ENCODE results near the gene LRRC51.
"Not testable (repeated sequence)": the region's sequence is repeated elsewhere in the genome, so short reads cannot be mapped to it uniquely, and the experiment has no call there.

Gene LRRC51

DNA sequence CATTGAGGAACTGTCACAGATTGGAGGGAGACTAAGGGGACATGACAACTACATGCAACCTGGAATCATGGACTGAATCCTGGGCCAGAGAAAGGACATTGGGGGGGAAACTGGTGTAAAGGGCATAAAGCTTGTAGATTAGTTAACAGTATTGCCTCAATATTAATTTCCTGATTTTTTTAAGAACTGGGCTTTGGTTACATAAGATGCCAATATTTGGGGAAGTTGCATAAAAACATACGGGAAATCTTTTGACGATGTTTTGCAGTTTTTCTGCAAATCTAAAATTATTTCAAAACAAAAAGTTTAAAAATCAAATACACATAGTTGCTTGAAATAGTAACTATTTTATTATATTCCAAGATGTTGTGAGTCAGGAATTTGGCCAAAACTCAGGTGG is 52.0 kb downstream of the LRRC51 start:
- no peak overlapping the region for H3K4me3 ChIP-seq (ENCODE audit: low read length)
- no peak overlapping the region for H3K9ac ChIP-seq (ENCODE audit: low read length)
- peaks cover 10% of the 10 kb centered on the region for H3K9me3 ChIP-seq (ENCODE audit: control insufficient read depth, low read depth, low read length)

DNA sequence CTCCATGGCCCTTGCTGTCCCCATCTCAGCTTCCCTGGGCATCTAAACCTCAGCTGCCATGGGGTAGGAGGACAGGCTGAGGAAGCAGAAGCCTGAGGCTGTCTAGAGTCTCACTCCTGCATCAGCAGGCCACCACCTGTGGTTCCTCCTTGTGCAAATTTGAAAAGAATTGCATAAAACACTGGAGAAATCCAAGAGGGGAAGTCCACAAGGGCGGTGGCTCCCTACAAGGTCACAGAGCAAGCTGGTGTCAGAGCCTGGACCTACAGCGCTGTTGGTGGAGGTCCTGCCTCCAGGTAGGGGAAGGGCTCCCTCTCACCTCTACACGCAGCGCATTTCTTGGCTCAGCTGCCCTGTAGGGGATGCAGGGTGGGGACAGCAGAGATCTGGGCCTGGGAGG is 54.8 kb downstream of the LRRC51 start, which contains the start of gene FOLR3:
FOLR3 (plus strand) TSS at position 253 of the 400 bp plus-strand sequence. CDS start 228 bp downstream, outside the sequence.
- not testable (repeated sequence) for H3K27ac ChIP-seq (ENCODE audit: low read length); H3K27me3 ChIP-seq (ENCODE audit: control insufficient read depth, insufficient read depth, low read length); H3K4me1 ChIP-seq (ENCODE audit: control insufficient read depth, low read depth, low read length)

More for the DNA sequence above, 52.0 kb downstream of the LRRC51 start:
- Histone ChIP-seq H3K27ac (ENCODE audit: low read length) (no peak overlapping the region), H3K4me1 (ENCODE audit: control insufficient read depth, low read depth, low read length) (no peaks in the 10 kb centered on the region), H3K27me3 (ENCODE audit: control insufficient read depth, insufficient read depth, low read length) (peaks cover 3% of the 10 kb centered on the region), H3K36me3 (ENCODE audit: control insufficient read depth, low read depth, low read length) (no peaks in the 10 kb centered on the region)

DNA sequence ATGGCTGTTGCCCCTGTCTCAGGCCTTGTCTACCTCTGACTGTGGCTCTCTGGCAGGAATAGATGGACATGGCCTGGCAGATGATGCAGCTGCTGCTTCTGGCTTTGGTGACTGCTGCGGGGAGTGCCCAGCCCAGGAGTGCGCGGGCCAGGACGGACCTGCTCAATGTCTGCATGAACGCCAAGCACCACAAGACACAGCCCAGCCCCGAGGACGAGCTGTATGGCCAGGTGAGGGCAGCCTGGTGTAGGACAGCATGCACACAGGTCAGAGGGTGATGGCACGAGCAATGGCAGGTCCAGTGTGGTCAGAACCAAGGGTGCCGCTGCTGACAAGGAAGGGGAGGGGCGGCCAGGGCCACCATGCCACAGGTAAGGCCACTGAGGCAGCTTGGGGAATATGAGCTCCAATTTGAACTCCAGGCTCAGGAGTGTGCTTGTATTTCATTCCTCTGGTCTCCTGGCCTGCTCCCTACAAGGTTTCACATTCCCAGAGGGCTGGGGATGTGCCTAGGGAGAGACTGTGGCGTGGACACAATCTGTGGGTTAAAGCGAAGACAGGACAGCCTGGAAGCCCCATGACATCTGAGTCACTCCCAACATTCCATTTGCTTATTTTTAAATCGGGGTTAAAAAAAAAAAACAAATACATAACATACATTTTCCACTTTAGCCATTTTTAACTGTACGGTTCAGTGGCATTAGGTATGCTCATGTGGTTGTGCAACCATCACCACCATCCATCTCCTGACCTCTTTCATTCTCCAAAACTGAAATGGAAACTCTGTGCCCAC is 55.4 kb downstream of the LRRC51 start:
- Histone ChIP-seq H3K36me3 (ENCODE audit: control insufficient read depth, low read depth, low read length) (no peaks in the 10 kb centered on the region), H3K4me1 (ENCODE audit: control insufficient read depth, low read depth, low read length) (peaks cover 3% of the 10 kb centered on the region), H3K9me3 (ENCODE audit: control insufficient read depth, low read depth, low read length) (no peaks in the 10 kb centered on the region), H3K9ac (ENCODE audit: low read length) (no peak overlapping the region), H3K27me3 (ENCODE audit: control insufficient read depth, insufficient read depth, low read length) (peaks cover 3% of the 10 kb centered on the region), H3K27ac (ENCODE audit: low read length) (no peak overlapping the region), H3K4me3 (ENCODE audit: low read length) (no peak overlapping the region)

More for the DNA sequence above, 54.8 kb downstream of the LRRC51 start, which contains the start of gene FOLR3:
- H3K36me3 ChIP-seq (ENCODE audit: control insufficient read depth, low read depth, low read length); H3K9ac ChIP-seq (ENCODE audit: low read length); H3K9me3 ChIP-seq (ENCODE audit: control insufficient read depth, low read depth, low read length); H3K4me3 ChIP-seq (ENCODE audit: low read length): not testable (repeated sequence)

DNA sequence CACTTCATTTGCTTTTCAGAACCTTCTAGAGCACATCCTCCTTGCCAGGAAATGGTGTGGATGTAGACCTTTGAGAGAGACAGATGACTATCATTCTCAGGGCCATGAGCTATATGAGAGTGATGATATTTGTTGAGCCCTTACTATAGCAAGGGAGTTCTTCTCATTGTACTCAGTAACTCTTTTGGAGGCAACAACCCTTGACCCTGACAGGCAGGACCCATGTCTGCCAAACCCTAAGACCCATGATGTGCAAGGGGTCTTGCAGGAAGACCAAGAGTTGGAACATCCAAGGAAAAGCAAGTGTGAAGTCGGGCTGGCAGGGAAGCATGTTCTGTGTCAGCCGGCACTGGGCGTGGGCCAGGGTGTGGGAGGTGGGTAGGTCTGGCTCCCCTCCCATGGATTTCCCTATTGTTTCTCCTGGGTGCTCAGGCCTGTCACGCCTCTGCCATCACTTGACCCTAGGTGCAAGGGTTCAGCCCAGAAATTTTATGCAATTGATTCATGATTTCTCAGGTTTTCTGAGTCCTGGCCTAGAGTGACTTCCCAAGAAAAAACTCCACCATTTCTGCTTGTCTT is 56.1 kb downstream of the LRRC51 start:
- H3K27ac ChIP-seq (ENCODE audit: low read length): no peak overlapping the region
- peaks cover 3% of the 10 kb centered on the region for H3K27me3 ChIP-seq (ENCODE audit: control insufficient read depth, insufficient read depth, low read length)
- no peaks in the 10 kb centered on the region for H3K36me3 ChIP-seq (ENCODE audit: control insufficient read depth, low read depth, low read length)
- H3K4me1 ChIP-seq (ENCODE audit: control insufficient read depth, low read depth, low read length): peaks cover 5% of the 10 kb centered on the region
- no peak overlapping the region for H3K9ac ChIP-seq (ENCODE audit: low read length)
- no peaks in the 10 kb centered on the region for H3K9me3 ChIP-seq (ENCODE audit: control insufficient read depth, low read depth, low read length)
- no peak overlapping the region for H3K4me3 ChIP-seq (ENCODE audit: low read length)

DNA sequence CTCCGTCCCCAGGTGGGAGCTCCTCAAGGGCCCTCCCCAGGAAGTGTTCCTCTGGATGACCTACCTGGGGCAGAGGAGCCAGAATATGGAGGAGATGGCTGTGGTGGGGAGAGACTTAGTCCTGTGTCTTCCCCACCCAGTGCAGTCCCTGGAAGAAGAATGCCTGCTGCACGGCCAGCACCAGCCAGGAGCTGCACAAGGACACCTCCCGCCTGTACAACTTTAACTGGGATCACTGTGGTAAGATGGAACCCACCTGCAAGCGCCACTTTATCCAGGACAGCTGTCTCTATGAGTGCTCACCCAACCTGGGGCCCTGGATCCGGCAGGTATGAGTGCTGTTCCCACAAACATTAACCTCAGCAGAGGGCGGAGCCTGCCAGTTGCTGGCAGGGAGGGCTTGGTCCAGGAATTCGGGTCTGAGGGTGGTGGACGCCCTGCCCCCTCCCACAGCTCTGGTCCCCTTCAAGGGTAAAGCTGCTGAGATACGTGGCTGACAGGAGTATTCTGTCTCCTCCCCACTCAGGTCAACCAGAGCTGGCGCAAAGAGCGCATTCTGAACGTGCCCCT is 58.3 kb downstream of the LRRC51 start:
- peaks cover 5% of the 10 kb centered on the region for H3K4me1 ChIP-seq (ENCODE audit: control insufficient read depth, low read depth, low read length)
- H3K9me3 ChIP-seq (ENCODE audit: control insufficient read depth, low read depth, low read length): no peaks in the 10 kb centered on the region
- H3K4me3 ChIP-seq (ENCODE audit: low read length): no peak overlapping the region
- H3K27me3 ChIP-seq (ENCODE audit: control insufficient read depth, insufficient read depth, low read length): peaks cover 3% of the 10 kb centered on the region
- H3K9ac ChIP-seq (ENCODE audit: low read length): no peak overlapping the region
- no peak overlapping the region for H3K27ac ChIP-seq (ENCODE audit: low read length)
- no peaks in the 10 kb centered on the region for H3K36me3 ChIP-seq (ENCODE audit: control insufficient read depth, low read depth, low read length)

DNA sequence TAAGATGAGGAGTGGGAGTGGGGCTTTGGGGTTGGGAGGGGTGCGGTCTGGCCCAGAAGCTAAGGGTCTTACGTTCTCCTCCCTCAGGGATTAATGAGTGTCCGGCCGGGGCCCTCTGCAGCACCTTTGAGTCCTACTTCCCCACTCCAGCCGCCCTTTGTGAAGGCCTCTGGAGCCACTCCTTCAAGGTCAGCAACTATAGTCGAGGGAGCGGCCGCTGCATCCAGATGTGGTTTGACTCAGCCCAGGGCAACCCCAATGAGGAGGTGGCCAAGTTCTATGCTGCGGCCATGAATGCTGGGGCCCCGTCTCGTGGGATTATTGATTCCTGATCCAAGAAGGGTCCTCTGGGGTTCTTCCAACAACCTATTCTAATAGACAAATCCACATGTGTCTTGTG is 58.9 kb downstream of the LRRC51 start:
- no peaks in the 10 kb centered on the region for H3K9me3 ChIP-seq (ENCODE audit: control insufficient read depth, low read depth, low read length)
- H3K36me3 ChIP-seq (ENCODE audit: control insufficient read depth, low read depth, low read length): no peaks in the 10 kb centered on the region
- H3K4me3 ChIP-seq (ENCODE audit: low read length): no peak overlapping the region
- no peak overlapping the region for H3K9ac ChIP-seq (ENCODE audit: low read length)
- peaks cover 3% of the 10 kb centered on the region for H3K27me3 ChIP-seq (ENCODE audit: control insufficient read depth, insufficient read depth, low read length)
- peaks cover 5% of the 10 kb centered on the region for H3K4me1 ChIP-seq (ENCODE audit: control insufficient read depth, low read depth, low read length)
- no peak overlapping the region for H3K27ac ChIP-seq (ENCODE audit: low read length)

DNA sequence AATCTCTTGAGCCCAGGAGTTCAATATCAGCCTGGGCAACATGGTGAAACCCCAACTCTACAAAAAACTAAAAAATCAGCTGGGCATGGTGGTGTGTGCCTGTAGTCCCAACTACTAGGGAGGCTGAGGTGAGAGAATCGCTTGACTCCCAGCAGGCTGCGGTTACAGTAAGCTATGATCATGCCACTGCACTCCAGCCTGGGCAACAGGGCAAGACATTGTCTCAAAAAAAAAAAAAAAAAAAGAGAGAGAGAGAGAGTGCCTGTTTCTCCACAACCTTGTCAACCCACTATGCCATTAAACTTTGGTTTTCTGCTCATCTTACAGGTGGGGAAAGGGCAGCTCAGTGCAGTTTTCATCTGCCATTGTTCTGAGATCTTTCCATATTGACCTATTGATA is 60.0 kb downstream of the LRRC51 start:
- Histone ChIP-seq H3K4me1 (ENCODE audit: control insufficient read depth, low read depth, low read length) (peaks cover 5% of the 10 kb centered on the region), H3K36me3 (ENCODE audit: control insufficient read depth, low read depth, low read length) (no peaks in the 10 kb centered on the region), H3K9ac (ENCODE audit: low read length) (no peak overlapping the region), H3K27ac (ENCODE audit: low read length) (no peak overlapping the region), H3K4me3 (ENCODE audit: low read length) (no peak overlapping the region), H3K27me3 (ENCODE audit: control insufficient read depth, insufficient read depth, low read length) (peaks cover 3% of the 10 kb centered on the region), H3K9me3 (ENCODE audit: control insufficient read depth, low read depth, low read length) (no peaks in the 10 kb centered on the region)

DNA sequence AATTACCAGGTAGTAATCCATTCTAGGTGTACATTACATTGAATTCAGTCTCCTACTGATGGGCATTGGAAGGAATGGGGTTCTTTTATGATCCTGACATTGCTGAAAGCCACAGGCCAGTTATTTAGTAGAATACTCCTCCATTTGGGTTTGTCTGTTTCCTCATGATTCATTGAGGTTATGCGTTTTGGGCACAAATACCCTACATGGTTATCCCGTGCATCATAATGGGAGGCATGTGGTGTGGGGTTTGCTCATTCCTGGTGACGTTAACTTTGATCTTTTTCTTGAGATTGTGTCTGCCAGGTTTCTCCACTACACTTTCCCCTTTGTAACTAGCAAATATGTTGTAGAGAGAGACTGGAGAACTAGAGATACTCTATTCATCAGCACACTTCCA is 60.4 kb downstream of the LRRC51 start:
- H3K27me3 ChIP-seq (ENCODE audit: control insufficient read depth, insufficient read depth, low read length): peaks cover 3% of the 10 kb centered on the region
- no peak overlapping the region for H3K9ac ChIP-seq (ENCODE audit: low read length)
- H3K36me3 ChIP-seq (ENCODE audit: control insufficient read depth, low read depth, low read length): no peaks in the 10 kb centered on the region
- no peaks in the 10 kb centered on the region for H3K9me3 ChIP-seq (ENCODE audit: control insufficient read depth, low read depth, low read length)
- H3K4me3 ChIP-seq (ENCODE audit: low read length): no peak overlapping the region
- H3K4me1 ChIP-seq (ENCODE audit: control insufficient read depth, low read depth, low read length): peaks cover 5% of the 10 kb centered on the region
- no peak overlapping the region for H3K27ac ChIP-seq (ENCODE audit: low read length)

DNA sequence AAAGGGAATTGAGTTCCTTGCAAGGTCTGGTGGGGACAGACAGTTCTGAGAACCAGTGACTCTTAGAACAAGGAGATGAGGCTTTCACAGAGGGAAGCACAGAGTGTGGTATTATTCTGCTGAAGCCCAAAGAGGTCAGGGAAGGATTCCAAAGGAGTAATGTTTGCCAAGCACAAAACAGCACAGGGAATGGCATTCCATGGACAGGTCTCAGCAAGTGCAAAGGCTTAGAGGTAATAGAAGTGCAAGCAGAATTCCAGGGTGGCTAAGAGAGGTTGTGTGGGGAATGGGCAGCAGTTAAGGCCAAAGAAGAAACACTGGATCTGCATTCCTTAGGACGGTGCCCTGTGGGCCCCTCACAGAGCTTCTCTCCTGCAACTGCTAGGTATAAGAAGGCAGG is 61.4 kb downstream of the LRRC51 start:
- not testable (repeated sequence) for H3K4me1 ChIP-seq (ENCODE audit: control insufficient read depth, low read depth, low read length); H3K27ac ChIP-seq (ENCODE audit: low read length)

DNA sequence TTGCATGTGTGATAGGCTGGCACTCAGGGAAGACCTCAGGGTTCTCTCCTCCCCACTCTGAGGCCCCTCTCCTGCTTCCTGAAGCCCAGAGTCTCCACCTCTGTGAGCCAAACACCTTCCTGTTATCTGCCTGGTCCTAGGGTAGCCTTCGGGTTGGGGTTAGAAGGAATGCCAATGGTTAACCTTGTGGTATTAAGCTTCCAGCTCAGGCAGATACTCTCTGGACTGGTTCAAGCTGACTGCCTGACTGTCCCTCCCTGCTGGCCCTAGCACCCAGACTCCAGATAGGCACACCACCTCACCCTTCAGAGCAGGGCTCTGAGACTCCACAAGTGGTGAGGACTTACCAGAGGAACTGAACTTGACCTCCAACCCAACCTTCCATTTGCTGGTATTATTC is 61.9 kb downstream of the LRRC51 start:
- H3K27me3 ChIP-seq (ENCODE audit: control insufficient read depth, insufficient read depth, low read length); H3K27ac ChIP-seq (ENCODE audit: low read length); H3K36me3 ChIP-seq (ENCODE audit: control insufficient read depth, low read depth, low read length); H3K4me1 ChIP-seq (ENCODE audit: control insufficient read depth, low read depth, low read length); H3K9me3 ChIP-seq (ENCODE audit: control insufficient read depth, low read depth, low read length); H3K4me3 ChIP-seq (ENCODE audit: low read length); H3K9ac ChIP-seq (ENCODE audit: low read length): not testable (repeated sequence)

More for the DNA sequence above, 61.4 kb downstream of the LRRC51 start:
- H3K27me3 ChIP-seq (ENCODE audit: control insufficient read depth, insufficient read depth, low read length); H3K4me3 ChIP-seq (ENCODE audit: low read length); H3K9ac ChIP-seq (ENCODE audit: low read length); H3K9me3 ChIP-seq (ENCODE audit: control insufficient read depth, low read depth, low read length); H3K36me3 ChIP-seq (ENCODE audit: control insufficient read depth, low read depth, low read length): not testable (repeated sequence)

DNA sequence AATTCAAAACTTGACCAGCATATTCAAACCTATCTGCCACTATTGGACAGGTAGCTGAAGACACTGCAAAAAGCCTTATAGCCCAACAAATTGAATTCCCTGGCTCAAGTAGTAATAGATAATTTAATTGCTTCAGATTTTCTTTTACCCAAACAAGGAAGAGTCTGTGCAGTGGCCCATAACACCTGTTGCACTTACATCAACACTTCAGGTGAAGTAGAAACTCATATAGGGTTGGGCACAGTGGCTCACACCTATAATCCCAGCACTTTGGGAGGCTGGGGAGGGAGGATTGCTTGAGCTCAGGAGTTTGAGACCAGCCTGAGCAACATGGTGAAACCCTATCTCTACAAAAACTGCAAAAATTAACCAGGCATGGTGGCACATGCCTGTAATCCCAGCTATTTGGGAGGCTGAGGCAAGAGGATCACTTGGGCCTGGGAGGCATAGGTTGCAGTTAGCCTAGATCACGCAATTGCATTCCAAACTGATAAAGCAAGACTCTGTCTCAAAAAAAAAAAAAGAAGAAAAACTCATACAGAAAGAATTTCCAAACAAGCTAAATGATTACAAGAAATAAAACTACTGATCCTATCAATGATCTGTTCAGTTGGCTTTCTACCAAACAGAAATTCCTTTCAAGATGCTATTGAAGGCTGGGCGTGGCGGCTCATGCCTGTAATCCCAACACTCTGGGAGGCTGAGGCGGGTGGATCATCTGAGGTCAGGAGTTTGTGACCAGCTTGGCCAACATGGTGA is 64.3 kb downstream of the LRRC51 start:
- no peak overlapping the region for H3K27ac ChIP-seq (ENCODE audit: low read length)
- H3K4me3 ChIP-seq (ENCODE audit: low read length): no peak overlapping the region
- H3K9me3 ChIP-seq (ENCODE audit: control insufficient read depth, low read depth, low read length): no peaks in the 10 kb centered on the region
- peaks cover 5% of the 10 kb centered on the region for H3K4me1 ChIP-seq (ENCODE audit: control insufficient read depth, low read depth, low read length)
- peaks cover 3% of the 10 kb centered on the region for H3K27me3 ChIP-seq (ENCODE audit: control insufficient read depth, insufficient read depth, low read length)
- no peaks in the 10 kb centered on the region for H3K36me3 ChIP-seq (ENCODE audit: control insufficient read depth, low read depth, low read length)
- H3K9ac ChIP-seq (ENCODE audit: low read length): no peak overlapping the region
